HG03354 (cell line): ENCODE data around the gene TMX3.

Experiments
- ATAC-seq: cut with Tn5 transposase; IDR thresholded peaks from one replicate; pipeline ENCODE4 v1.9.1; 2021; ENCODE audit warnings: mild to moderate bottlenecking; ENCODE audit not compliant: unreplicated experiment, poor library complexity, severe bottlenecking

The TMX3 gene

DNA sequence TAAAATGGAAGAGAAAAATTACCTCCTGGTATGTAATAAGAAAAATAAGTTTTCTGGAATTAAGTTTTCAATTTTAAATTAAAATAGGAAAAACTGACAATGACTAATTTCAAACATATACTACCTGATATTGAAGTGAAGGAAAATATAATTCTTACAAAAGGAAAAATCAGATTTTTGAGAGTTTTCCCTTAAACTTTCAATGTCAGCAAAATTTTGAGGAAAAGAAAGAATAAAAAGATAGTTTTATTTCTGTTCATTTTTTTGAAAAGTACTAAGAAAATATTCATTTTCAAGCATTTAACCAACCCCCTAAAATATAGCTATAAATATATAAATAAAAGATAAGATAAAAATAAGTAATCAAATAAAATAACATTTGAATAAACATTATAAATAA is 87.1 kb downstream of the TMX3 start:
- no peak for ATAC-seq
